Measurements from ENCODE around the gene OPA1.

- no peak for TF ChIP-seq GATA2 (IDR thresholded peaks at IDR 0.05; ENCODE audit: low read depth, low read length)
- TF ChIP-seq GATA3 (IDR thresholded peaks at IDR 0.05; ENCODE audit: low read depth, low read length): no peak
These were observed 55.6 kb downstream of the OPA1 start for GRCh38 chr3:193648542-193649076.
